ENCODE measurements around the gene PABPN1.

DNA sequence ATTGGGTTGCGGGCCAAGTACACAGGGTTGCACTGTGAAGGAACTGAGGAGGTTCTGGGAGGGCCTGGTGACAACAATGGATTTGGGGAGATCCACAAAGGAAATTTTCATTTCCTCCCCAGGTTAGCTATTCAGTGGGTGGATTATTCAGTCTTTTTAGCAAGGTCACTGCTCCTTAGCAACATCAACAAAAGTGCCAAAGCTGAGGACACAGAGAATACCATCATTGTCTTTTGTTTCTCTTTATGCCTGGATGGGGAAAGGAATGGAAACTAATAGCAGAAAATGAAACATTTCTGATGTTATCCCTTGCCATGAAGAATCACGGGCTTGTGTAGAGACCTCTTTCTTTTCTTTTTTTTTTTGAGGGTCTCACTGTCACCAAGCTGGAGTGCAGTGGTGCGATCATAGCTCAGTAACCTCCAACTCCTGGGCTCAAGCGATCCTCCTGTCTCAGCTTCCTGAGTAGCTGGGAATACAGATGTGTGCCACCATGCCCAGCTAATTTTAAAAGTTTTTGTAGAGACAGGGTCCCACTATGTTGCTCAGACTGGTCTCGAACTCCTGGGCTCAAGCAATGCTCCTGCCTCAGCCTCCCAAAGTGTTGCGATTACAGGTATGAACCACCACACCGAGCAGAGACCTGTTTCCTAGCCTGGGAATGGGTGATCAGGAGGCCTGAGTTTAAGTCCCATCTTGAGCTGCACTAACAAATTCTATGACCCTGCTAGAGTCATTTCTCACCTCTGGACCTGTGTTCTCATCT, 25.1 kb upstream of the PABPN1 start:
- no peak for TF ChIP-seq POLR2A (IDR thresholded peaks at IDR 0.05)
- TF ChIP-seq, protein P1, sequence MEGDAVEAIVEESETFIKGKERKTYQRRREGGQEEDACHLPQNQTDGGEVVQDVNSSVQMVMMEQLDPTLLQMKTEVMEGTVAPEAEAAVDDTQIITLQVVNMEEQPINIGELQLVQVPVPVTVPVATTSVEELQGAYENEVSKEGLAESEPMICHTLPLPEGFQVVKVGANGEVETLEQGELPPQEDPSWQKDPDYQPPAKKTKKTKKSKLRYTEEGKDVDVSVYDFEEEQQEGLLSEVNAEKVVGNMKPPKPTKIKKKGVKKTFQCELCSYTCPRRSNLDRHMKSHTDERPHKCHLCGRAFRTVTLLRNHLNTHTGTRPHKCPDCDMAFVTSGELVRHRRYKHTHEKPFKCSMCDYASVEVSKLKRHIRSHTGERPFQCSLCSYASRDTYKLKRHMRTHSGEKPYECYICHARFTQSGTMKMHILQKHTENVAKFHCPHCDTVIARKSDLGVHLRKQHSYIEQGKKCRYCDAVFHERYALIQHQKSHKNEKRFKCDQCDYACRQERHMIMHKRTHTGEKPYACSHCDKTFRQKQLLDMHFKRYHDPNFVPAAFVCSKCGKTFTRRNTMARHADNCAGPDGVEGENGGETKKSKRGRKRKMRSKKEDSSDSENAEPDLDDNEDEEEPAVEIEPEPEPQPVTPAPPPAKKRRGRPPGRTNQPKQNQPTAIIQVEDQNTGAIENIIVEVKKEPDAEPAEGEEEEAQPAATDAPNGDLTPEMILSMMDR (IDR thresholded peaks at IDR 0.05): no peak

Data from testis (tissue), 2 donors.